Erythroblast (primary cell): ENCODE results near the gene COL6A3.

ENCODE experiments used
- GATA1 ChIP-seq: IDR thresholded peaks from 2 replicates; pipeline ENCODE4 v1.6.1; 2011; ENCODE audit warnings: low read depth, mild to moderate bottlenecking, control low read depth, low read length, moderate library complexity
- POLR2A ChIP-seq: IDR thresholded peaks from 2 replicates; pipeline ENCODE4 v1.6.1; 2011; ENCODE audit warnings: mild to moderate bottlenecking, low read length

GRCh38 chr2:237455764-237456163 is 41.8 kb upstream of the COL6A3 start:
- TF ChIP-seq POLR2A (no peak), GATA1 (no peak)
